HG02852 (cell line): ENCODE data around the gene NXPH4.

ENCODE experiments used
- ATAC-seq: cut with Tn5 transposase; IDR thresholded peaks from one replicate; pipeline ENCODE4 v1.9.1; 2021; ENCODE audit warnings: mild to moderate bottlenecking, moderate library complexity; ENCODE audit not compliant: unreplicated experiment

The NXPH4 gene

GRCh38 chr12:57182918-57183575 lies 33.5 kb upstream of the NXPH4 start:
- peak; percentile 91 for ATAC-seq

GRCh38 chr12:57183939-57184725 lies 32.5 kb upstream of the NXPH4 start:
- ATAC-seq = no peak

GRCh38 chr12:57185403-57185802 lies 31.2 kb upstream of the NXPH4 start:
- ATAC-seq = no peak

GRCh38 chr12:57185906-57186508 lies 30.6 kb upstream of the NXPH4 start:
- no peak for ATAC-seq

GRCh38 chr12:57187222-57188089 lies 29.1 kb upstream of the NXPH4 start:
- no peak for ATAC-seq

- ATAC-seq = no peak
Measured at GRCh38 chr12:57188090-57188425, 28.5 kb upstream of the NXPH4 start.

GRCh38 chr12:57190037-57190436 lies 26.6 kb upstream of the NXPH4 start:
- no peak for ATAC-seq

- no peak for ATAC-seq
Measured at GRCh38 chr12:57190821-57191220, 25.8 kb upstream of the NXPH4 start.

- no peak for ATAC-seq
Measured at GRCh38 chr12:57191410-57191809, 25.2 kb upstream of the NXPH4 start.

GRCh38 chr12:57192920-57193319 lies 23.7 kb upstream of the NXPH4 start:
- ATAC-seq = no peak

- no peak for ATAC-seq
Measured at GRCh38 chr12:57193706-57194245, 22.8 kb upstream of the NXPH4 start.

- ATAC-seq = no peak
Measured at GRCh38 chr12:57194253-57194652, 22.3 kb upstream of the NXPH4 start.

GRCh38 chr12:57195186-57195585 lies 21.4 kb upstream of the NXPH4 start:
- no peak for ATAC-seq

- ATAC-seq = no peak
Measured at GRCh38 chr12:57195611-57196371, 20.8 kb upstream of the NXPH4 start.

- no peak for ATAC-seq
Measured at GRCh38 chr12:57196439-57196838, 20.2 kb upstream of the NXPH4 start.

GRCh38 chr12:57196956-57197355 lies 19.6 kb upstream of the NXPH4 start:
- no peak for ATAC-seq

GRCh38 chr12:57198329-57198728 lies 18.3 kb upstream of the NXPH4 start:
- no peak for ATAC-seq

GRCh38 chr12:57199191-57199590 lies 17.4 kb upstream of the NXPH4 start:
- no peak for ATAC-seq

GRCh38 chr12:57200497-57200896 lies 16.1 kb upstream of the NXPH4 start:
- ATAC-seq = no peak

GRCh38 chr12:57201219-57201618 lies 15.4 kb upstream of the NXPH4 start:
- no peak for ATAC-seq
